ENCODE results near the gene RFC3. TPM values are rescaled to one million over a fixed set of nuclear protein-coding genes. Genes with fewer than 3 reads are reported as not detected.

RFC3 gene
- total RNA-seq, 1 experiment from 2014 or later: 38.2 TPM

GRCh38 chr13:33855371-33855895 lies 37.5 kb downstream of the RFC3 start:
- no peak for ATAC-seq
- H3K9ac ChIP-seq (ENCODE audit: low read length): no peak overlapping the region
- POLR2A ChIA-PET: no interaction called here
- no peaks in the 10 kb centered on the region for H3K4me1 ChIP-seq (ENCODE audit: control insufficient read depth in 1 of 2, insufficient read depth in 2 of 2, low read length in 2 of 2)
- RAD21 ChIA-PET (ENCODE audit: low non-redundant PET in 1 of 2, low total read pairs in 2 of 2, uncharacterized antibody in 2 of 2, unreplicated experiment in 2 of 2): no interaction called here
- TF ChIP-seq SIN3A (IDR thresholded peaks at IDR 0.05; ENCODE audit: low read depth) (no peak), YY1 (IDR thresholded peaks at IDR 0.05; ENCODE audit: extremely low read depth, insufficient replicate concordance, low read depth, low read length) (no peak), REST (IDR thresholded peaks at IDR 0.05; ENCODE audit: low read depth) (no peak), SRF (IDR thresholded peaks at IDR 0.05; ENCODE audit: low read depth) (no peak), MAX (IDR thresholded peaks at IDR 0.05) (no peak), ZFX (IDR thresholded peaks at IDR 0.05) (no peak), FOSL1 (IDR thresholded peaks at IDR 0.05; ENCODE audit: low read depth) (no peak), SP1 (IDR thresholded peaks at IDR 0.05; ENCODE audit: low read depth) (no peak)
- no peaks in the 10 kb centered on the region; a peak in 1 of 4 replicates for H3K36me3 ChIP-seq (ENCODE audit: control insufficient read depth in 1 of 2, insufficient read depth in 2 of 2, low read length in 2 of 2)
- no peak overlapping the region for H3K27ac ChIP-seq (ENCODE audit: low read depth, low read length)
- H3K9me3 ChIP-seq (ENCODE audit: control insufficient read depth in 1 of 2, insufficient read depth in 1 of 2, low read depth in 1 of 2, low read length in 2 of 2): no peaks in the 10 kb centered on the region
- no peak overlapping the region for H3K4me3 ChIP-seq (replicated peaks in 1 of 2; ENCODE audit: low read depth in 1 of 2, low read length in 2 of 2)
- no peak for DNase-seq (ENCODE audit: low read depth, low spot score)
- no peaks in the 10 kb centered on the region for H3K9me2 ChIP-seq (ENCODE audit: insufficient read depth)
- no peaks in the 10 kb centered on the region for H3K27me3 ChIP-seq (ENCODE audit: insufficient read depth, low read length)
- intact Hi-C loops (cut with micrococcal nuclease): no loop called here
- no peak overlapping the region for H2AFZ ChIP-seq (ENCODE audit: low read depth, low read length, poor library complexity, severe bottlenecking)
- BruUV-seq (replicated peaks): no TSS peak
- no peaks in the 10 kb centered on the region for H4K20me1 ChIP-seq (ENCODE audit: insufficient read depth)
- CTCF ChIA-PET: no interaction called here
- H3K4me2 ChIP-seq (ENCODE audit: low read length): no peak overlapping the region
- H3K79me2 ChIP-seq (ENCODE audit: insufficient read depth, low read length): no peaks in the 10 kb centered on the region
